ENCODE results near the gene FEM1B.
A peak's percentile ranks its signal among the peaks of the same experiment; 100 is the strongest.

FEM1B gene

DNA sequence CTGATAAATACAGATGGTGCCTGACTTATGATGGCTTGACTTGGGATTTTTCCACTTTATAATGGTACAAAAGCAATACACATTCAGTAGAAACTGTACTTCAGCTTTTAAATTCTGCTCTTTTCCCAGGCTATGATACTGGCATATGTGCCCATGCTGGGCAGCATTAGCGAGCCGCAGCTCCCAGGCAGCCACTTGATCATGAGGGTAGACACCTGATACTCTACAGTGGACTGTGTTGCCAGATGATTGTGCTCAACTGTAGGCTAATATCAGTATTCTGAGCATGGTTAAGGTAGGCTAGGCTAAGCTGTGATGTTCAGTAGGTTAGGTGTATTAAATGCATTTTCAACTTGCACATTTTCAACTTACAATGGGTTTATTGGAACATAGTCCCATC, 17.7 kb upstream of the FEM1B start:
- no peak for DNase-seq

DNA sequence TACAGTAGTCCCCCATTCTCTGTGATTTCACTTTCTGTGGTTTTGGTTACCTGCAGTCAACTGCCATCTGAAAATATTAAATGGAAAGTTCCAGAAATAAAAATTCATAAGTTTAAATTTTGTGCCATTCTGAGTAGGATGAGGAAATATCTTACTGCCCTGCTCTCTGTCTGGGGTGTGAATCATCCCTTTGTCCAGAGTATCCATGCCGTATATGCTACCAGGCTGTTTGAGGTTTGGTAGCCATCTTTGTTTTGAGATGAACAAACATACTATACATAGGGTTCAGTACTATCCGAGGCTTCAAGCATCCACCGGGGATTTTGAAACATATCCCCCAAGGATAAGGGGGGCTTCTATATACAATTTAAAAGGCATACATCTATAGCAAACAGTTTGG, 16.3 kb upstream of the FEM1B start:
- no peak for DNase-seq

DNA sequence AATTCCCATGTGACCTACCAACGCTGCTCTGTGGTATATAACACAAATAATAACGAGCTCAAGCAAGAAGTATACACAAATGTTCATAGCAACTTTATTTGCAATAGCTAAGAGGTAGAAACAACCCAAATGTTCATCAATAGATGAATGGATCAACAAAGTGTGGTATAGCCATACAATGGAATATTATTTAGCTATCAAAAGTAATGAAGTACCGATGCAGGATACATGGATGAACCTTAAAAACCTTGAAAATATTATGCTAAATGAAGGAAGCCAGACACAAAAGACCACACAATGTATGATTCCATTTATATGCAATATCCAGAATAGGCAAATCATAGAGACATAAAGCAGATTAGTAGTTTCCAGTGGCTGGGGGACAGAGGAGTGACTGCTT, 15.6 kb upstream of the FEM1B start:
- no peak for DNase-seq

DNA sequence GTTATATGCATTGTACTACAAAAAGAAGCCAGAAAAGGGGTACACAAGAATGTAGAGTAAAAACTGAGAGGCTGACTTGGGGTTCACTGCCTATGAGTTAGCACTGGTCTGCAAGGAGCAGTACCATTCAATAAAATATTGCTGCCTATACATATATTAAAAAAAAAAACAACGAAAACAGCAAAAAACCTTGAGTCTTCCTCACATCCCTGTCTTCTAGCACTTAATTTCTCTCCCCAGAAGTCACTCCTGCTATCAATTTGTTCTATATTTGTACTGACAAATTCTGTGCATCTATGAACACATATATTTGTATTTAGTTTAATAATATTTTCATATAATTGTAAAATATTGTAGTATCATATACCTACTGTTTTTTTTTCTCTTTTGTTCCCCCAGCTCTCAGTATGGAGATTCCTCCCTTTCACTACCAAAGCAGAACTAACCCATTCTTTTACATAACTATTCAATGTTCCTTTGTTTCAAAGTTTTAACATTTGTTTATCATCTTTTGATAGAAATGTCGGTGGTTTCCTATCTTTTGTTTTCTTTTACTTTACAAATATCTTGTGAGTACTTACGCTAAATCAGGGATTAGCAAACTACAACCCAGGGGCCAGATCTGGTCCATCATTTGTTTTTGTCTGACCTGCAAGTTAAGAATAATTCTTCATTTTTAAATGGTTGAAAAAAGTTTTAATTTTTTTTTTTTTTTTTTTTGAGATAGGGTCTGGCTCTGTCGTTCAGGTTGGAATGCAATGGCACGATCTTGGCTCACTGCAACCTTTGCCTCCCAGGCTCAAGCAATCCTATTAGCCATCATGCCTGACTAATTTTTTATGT, 14.8 kb upstream of the FEM1B start:
- no peak for DNase-seq

DNA sequence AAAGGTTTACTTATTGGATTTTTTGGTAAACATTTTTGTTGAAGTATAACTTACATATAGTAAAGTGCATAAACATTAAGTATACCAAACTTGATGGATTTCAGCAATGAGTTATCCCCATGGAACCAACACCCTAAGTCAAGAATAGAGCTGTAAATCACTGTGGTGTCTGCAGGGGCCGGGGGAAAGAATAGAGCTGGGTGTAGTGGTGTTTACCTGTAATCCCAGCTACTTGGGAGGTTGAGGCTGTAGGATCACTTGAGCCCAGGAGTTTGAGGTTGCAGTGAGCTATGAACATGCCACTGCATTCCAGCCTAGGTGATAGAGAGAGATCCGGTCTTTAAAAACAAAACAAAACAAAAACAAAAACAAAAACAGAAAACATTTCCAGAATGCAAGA, 13.3 kb upstream of the FEM1B start:
- no peak for DNase-seq

DNA sequence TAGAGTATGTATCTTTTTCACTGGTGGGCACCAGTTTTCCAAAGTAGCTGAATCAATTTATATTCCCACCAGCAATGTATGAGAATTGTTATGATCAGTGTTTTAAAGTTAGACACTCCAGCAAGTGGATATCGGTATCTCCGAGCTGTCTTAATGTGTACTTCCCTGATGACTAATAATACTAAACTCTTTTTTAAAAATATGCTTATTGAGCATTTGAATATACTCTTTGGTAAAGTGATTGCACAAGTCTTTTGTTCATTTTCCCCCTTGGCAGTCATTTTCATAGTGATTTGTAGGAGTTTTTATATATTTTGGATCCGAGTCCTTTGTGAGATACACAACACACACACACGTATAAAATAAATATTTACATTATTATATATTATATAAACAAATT, 12.5 kb upstream of the FEM1B start:
- no peak for DNase-seq

DNA sequence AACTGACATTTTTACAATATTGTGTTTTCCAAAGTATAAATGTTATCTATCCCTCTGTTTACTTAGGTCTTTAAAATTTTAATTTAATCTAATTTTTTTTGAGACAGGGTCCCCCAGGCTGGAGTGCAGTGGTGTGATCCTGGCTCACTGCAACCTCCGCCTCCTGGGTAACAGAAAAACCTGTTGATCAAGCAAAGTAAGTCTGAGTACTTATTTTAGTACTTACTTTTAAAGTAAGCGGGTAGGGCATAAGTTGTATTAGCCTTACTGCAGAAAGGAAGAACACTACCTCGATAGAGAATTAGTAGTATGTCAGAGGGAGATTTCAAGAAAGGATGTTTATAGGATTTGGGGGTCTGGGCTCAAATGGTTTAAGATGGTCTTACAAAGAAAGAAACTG, 11.9 kb upstream of the FEM1B start:
- no peak for DNase-seq

DNA sequence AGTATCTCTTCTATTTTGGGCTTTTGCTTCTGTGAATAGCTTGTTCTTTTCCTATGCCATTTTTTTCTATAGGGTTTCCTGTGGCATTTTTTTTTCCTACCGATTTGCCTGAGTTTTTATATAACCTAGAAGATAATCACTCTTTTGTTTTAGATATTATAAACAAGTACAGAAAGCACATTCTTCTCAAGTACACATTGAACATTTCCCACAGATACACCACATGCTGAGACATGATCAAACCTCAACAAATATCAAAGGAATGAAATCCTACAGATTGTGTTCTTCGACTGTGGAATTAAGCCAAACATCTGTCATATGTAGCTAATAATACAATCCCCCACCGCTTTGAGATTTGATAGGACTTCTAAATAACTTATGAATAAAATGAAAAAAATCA, 9.1 kb upstream of the FEM1B start:
- DNase-seq = no peak

DNA sequence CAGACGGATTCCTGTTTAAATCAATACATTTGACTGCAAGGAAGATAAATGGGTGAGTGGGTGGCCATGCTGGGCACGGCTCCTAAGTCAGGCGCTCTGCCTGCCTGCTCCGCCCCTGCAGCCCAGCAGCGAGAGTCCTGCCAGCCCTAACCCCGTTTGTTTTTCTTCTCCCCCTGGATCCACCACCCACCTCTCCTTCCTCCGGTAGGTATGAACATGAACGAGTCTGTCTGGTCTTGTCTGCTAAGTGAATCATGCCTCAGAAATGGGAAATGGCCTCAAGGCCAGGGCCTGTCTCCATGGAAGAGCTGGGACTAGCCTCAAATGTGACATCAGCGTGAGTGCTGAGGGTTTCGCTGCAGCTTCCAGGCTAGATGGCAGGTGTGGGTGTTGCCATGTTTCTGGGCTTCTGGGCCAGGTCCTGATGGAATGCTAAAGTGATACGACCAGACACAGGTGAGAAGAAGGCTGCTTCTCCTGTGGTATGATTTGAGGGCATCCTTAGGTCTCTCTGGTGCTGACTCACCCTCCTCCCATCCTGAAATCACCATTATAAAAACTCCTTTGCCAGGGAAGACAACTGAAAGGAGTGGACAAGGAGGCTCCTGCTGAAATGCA, 5.6 kb upstream of the FEM1B start:
- no peak for DNase-seq

DNA sequence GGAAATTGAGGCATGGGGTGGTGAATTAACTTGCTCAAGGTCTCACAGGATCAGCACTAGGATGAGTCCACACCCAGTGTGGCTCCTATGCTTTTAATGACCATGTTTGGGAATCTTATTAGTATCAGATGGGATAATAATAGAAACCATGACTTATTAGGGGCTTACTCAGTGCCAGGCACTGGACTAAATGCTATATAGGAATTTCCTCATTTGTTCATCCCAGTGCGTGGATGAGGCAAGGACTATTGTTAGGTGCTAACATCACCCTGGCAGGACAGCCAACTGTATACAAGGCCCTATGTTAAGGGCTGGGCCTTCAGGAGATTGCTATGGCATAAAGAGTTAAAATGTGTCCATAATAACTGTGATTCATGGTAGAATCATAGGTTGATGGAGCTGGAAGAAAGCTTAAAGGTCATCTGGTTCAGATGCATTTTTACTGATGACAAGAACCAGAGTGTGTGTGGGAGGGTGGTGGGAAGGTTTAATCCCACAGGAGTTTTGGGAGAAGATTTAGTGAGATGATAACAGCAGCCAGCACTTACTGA, 4.7 kb upstream of the FEM1B start:
- no peak for DNase-seq

DNA sequence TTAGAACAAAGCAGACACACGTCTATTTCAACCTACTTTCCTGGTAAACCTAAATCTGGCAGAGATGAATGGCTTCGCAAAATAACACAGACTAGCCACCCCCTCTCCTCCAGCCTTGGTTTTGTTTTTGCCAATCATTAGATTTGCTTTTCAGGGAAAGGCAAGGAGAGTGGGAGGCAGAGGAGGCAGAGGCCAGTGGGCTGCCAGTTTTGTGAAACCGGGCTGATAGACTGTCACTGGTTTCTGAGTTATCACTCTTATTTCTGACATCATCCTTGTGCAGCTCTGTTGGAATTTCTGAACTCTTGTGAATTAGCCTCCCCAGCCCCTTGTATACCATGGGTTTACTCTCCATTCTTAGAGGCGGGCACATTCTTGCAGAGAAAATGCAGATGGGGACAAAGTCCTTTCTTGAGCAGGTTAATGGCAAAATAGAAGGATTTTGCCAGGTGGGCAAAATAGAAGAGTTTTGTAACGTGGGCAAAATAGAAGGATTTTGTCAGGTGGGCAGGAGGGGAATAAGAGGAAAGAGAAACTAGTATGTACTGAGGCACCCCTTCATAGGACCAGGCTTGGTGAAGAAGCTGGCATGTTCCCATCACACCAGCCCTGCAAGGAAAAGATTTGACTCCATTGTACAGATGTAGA, 3.2 kb upstream of the FEM1B start:
- no peak for DNase-seq

DNA sequence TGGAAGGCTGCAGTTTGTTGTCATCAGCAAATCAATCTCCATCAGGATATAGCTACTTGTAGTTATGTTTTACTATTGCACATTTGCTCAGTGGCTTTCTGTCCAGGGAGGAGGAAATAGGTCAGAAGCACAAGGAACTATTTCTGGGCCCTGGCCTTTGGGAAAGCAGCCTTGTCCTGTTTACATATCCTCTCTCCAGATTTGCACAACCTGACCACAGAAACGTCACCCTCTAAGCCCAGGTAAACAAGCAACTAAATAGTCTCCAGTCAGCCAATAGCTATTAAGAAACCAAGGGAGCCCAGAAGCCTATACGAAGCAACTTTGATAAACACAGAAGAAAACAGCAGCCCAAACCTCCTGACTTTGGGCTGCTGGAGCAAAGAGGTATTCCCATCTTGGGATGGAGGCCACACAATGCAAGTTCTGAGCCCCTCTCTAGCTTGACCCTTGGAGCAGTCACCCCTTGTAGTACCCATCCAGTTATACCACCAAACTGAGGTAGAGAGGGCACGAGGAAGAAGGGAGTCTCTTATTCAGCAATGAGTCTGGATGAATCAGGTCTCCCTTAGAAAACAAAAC, 2.3 kb upstream of the FEM1B start:
- no peak for DNase-seq

DNA sequence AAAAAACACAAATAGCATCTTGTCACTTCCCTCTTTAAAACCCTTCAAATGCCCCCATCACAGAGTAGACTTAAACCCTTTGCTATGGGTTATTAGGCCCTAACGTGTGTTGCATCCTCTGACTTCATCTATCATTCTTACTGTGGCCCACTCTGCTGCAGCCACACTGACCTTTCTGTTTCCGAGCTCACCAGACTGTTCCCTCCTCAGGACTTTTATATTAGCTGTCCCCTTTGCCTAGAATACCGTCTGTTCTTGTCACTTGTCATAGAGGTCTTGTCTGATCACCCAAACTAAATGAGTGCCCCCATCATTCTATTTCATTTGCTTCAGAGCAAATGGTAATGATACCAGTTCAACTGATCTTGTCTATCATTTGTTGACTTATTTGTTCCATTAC, 877 bp upstream of the FEM1B start:
- DNase-seq = peak; percentile 17

DNA sequence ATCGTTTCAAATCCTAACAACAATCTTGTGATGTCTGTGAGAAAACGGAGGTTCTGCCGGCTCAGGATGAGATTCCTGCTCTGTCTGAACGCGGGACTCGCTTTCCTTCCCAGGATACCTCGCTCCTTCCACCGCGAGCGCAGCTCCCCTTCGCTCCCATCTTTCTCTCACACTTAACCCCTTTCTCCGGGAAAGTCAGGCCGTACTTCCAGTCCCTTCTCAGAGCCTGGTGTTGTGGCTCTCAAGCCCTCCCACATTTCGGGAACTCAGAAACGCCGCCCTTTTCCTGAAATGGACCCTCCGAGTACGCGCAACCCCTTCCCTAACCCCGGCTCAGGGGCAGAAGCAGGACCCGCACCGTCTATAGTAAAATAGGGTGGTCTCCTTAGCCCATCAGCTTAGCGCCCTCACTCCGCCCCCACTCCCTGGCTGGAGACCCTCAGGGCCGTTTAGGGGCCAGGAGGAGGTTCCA, 378 bp upstream of the FEM1B start:
- DNase-seq = no peak

DNA sequence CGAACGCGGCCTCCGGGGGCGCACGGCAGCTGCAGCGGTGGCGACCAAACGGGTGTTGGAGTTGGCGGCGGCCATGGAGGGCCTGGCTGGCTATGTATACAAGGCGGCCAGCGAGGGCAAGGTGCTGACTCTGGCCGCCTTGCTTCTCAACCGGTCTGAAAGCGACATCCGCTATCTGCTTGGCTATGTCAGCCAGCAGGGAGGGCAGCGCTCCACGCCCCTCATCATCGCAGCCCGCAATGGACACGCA, 725 bp downstream of the FEM1B start:
- DNase-seq = no peak

DNA sequence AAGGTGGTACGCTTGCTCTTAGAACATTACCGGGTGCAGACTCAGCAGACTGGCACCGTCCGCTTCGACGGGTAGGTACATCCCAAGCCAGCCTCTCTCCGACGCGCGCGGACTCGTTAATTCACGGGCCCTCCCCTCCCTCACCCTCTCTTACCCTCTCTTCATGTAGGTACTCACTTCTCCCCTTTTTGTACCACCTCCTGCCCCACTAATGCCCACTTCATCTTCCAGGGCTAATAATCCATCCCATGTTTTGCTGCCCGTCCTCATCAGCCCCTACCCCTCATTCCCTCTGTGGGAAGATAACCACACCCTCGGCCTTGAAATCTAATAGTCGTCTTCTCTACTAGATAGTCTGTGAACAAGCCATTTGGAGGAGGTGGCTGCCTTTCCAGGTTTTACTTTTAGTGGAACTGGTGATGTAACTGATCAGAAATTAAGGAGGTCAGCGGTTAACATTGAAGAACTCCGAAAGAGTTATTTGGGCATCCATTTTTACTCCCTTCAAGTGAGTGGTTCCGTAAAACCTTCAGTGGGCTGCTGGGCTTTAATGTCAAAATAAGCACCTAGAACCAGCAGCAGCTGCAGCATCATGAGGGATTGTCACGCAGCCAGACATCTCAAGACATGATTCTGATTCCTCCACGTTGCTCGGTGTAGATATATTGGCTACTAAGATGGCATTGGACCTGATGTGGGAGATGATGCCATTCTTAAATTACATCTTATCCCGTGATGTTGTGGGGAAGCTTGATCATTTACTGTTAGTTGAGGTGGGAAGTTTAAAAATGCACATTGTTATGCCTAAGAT, 1.3 kb downstream of the FEM1B start:
- peak; percentile 59 for DNase-seq

DNA sequence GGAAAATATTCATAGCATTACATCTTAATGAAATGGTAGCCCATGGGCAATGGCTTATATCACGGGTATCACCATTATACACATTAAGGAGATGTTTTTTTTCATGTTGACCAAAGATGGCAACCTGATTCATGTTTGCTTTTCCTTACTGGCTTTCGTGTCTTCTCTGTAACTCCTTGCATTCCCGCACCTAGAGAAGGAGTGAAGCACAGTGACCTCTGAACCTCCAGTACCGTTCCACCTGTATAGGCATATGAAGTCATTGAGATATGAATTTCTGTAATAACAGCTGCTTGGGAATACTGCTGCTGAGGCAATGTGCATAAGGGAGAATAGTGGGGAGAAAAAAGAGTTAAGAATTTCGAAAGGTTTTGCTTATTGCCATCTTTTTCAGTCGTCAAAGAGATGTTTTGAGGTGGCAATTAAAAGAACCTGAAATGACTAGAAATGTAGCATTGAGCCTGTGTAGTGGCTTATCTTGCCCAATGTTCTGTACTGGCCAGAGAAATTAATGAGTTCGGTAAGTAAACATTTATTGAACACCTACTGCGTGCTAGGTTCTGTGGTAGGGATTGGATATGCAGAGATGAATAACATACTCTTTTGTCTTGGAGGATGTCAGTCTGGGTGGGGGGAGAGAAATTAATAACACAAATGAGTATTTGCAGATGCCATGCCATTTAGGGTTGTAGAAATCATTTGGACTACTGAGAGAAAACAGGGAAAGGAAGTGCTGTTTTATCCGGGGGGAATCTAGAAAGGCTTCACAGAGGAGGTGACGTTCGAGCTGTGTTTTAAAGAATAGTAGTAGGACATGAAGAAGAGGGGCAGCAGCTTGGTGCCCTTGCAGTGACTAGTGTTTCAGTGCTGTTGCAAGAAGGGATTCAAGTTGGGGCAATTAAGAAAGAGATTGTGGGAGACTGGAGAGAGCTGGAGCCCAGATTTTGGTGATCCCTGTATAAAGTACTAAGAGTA, 2.5 kb downstream of the FEM1B start:
- DNase-seq = peak; percentile 13

DNA sequence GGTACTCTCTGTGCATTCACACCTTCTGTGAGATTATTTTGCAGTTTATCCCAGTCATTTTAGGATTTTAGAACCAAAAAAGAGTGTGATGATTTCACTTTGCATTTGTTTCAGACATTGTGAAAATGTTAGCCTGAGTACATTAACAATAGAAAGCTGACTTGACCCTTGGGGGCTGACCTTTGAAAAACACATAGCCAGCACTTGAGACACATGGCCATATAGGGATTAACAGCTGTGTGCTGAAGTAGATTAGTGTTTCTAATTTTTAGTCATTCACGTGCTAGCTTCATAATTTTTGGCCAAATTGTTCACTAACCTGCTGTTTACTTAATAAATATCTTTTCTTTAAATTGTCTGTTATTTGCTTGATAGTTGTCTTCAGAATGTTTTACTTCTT, 3.5 kb downstream of the FEM1B start:
- DNase-seq = no peak

DNA sequence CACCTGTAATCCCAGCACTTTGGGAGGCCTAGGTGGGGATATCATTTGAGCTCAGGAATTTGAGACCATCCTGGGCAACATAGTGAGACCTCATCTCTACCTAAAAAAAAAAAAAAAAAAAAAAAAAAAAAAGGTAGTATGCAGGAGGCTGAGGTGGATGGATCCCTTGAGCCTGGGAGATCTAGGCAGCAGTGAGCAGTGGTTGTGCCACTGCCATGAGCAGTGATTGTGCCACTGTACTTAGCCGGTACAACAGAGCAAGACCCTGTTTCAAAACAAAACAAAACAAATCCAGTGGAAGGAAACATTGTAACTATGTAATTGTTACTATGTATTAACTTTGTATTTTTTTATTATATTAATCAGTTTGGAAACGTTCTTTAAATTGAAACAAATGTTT, 5.9 kb downstream of the FEM1B start:
- DNase-seq = no peak

DNA sequence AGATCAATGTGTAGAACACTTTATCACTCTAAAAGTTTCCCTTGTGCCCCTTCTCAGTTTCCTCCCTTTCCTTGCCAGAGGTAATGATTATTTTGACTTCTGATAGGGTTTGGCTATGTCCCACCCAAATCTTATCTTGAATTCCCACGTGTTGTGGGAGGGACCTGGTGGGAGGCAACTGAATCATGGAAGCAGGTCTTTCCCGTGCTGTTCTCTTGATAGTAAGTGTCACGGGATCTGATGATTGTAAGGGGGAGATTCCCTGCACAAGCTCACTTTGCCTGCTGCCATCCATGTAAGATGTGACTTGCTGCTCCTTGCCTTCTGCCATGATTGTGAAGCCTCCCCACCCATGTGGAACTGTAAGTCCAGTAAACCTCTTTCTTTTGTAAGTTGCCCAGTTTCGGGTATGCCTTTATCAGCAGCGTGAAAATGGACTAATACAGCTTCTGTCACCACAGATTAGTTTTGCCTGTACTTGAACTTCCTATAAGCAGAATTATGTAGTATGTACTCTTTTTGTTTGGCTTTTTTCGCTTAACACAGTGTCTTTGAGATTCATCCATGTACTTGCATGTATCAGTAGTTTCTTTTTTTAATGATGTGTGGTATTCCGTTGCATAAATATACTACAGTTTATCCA, 7.2 kb downstream of the FEM1B start:
- DNase-seq = peak; percentile 63

Data from hematopoietic multipotent progenitor cell treated with erythropoietin and hydrocortisone succinate and interleukin-3 and kit ligand, for 4 days (in vitro differentiated cells).